ENCODE measurements around the gene TXNRD1. TPM values are rescaled to one million over a fixed set of nuclear protein-coding genes. Genes with fewer than 3 reads are reported as not detected.

The TXNRD1 gene
- total and polyA plus RNA-seq, 11 donors = 26.6 to 384 (median 90.8) TPM

GRCh38 chr12:104312654-104313053 lies 97.1 kb downstream of the TXNRD1 start:
- DNase-seq = no peak
- intact Hi-C loops (cut with DNase I) = no loop called here

GRCh38 chr12:104313568-104314241 lies 98.1 kb downstream of the TXNRD1 start:
- H3K4me3 ChIP-seq = no peak overlapping the region
- DNase-seq (no peak), ATAC-seq (no peak)
- WGBS, 4 donors = 72 to 83% (median 81%) methylated on average over 4 of the region's 4 CpGs
- no peaks in the 10 kb centered on the region for H3K27me3 ChIP-seq
- H3K4me1 ChIP-seq = peaks cover 0 to 16% (median 0%) of the 10 kb centered on the region in 12 donors
- H3K27ac ChIP-seq = no peak overlapping the region
- TF ChIP-seq CTCF (IDR thresholded peaks at IDR 0.05) (no peak), POLR2A (IDR thresholded peaks at IDR 0.05) (no peak)
- intact Hi-C loops (cut with DNase I) = no loop called here
- peaks cover 0 to 93% (median 78%) of the 10 kb centered on the region in 9 donors for H3K36me3 ChIP-seq
- no peaks in the 10 kb centered on the region for H3K9me3 ChIP-seq

More at GRCh38 chr12:104312654-104313053, 97.1 kb downstream of the TXNRD1 start:
- H3K27ac ChIP-seq = no peak overlapping the region
- H3K4me3 ChIP-seq = no peak overlapping the region
- no peaks in the 10 kb centered on the region for H3K9me3 ChIP-seq
- H3K27me3 ChIP-seq = no peaks in the 10 kb centered on the region
- H3K4me1 ChIP-seq = peaks cover 0 to 17% (median under 1%) of the 10 kb centered on the region in 12 donors
- TF ChIP-seq CTCF (IDR thresholded peaks at IDR 0.05) = no peak
- no peak for TF ChIP-seq POLR2A (IDR thresholded peaks at IDR 0.05)
- no peak for ATAC-seq
- WGBS, 4 donors = 98 to 100% (median 98%) methylated on average over 1 of the region's 1 CpG
- peaks cover 0 to 83% (median 68%) of the 10 kb centered on the region in 9 donors for H3K36me3 ChIP-seq

- WGBS, 4 donors = 91 to 98% (median 96%) methylated on average over 1 of the region's 1 CpG
- Histone ChIP-seq H3K27ac (no peak overlapping the region), H3K4me3 (no peak overlapping the region), H3K4me1 (peaks cover 0 to 13% (median 0%) of the 10 kb centered on the region in 12 donors), H3K27me3 (no peaks in the 10 kb centered on the region), H3K9me3 (no peaks in the 10 kb centered on the region), H3K36me3 (peaks cover 0 to 98% (median 84%) of the 10 kb centered on the region in 9 donors)
- TF ChIP-seq POLR2A (IDR thresholded peaks at IDR 0.05) (no peak), CTCF (IDR thresholded peaks at IDR 0.05) (no peak)
- DNase-seq (no peak), ATAC-seq (no peak)
- intact Hi-C loops (cut with DNase I) = no loop called here
Observed at GRCh38 chr12:104314242-104314614, 98.6 kb downstream of the TXNRD1 start.

GRCh38 chr12:104315326-104316224 lies 100.0 kb downstream of the TXNRD1 start:
- peaks cover 0 to 100% (median 97%) of the 10 kb centered on the region in 9 donors for H3K36me3 ChIP-seq
- WGBS, 4 donors = 84 to 92% (median 89%) methylated on average over 10 of the region's 10 CpGs
- no peak for ATAC-seq

More at GRCh38 chr12:104315326-104316224, 100.0 kb downstream of the TXNRD1 start:
- TF ChIP-seq CTCF (IDR thresholded peaks at IDR 0.05) = no peak
- no peak for TF ChIP-seq POLR2A (IDR thresholded peaks at IDR 0.05)
- DNase-seq = no peak
- Histone ChIP-seq H3K4me3 (no peak overlapping the region), H3K27me3 (no peaks in the 10 kb centered on the region), H3K27ac (no peak overlapping the region), H3K4me1 (peaks cover 0 to 4% (median 0%) of the 10 kb centered on the region in 12 donors), H3K9me3 (no peaks in the 10 kb centered on the region)
- intact Hi-C loops (cut with DNase I) = no loop called here
